Activated CD4-positive, alpha-beta T cell treated with anti-CD3 and anti-CD28 coated beads, Interleukin-2, amount 50 U/mL, for 16 hours (primary cell): Measurements from ENCODE around the gene S100P.
"Not testable (repeated sequence)": the region's sequence is repeated elsewhere in the genome, so short reads cannot be mapped to it uniquely, and the experiment has no call there.

Experiments
- DNase-seq: peaks from one replicate; pipeline ENCODE4 v3.0.0-alpha.2; 2020

S100P gene

DNA sequence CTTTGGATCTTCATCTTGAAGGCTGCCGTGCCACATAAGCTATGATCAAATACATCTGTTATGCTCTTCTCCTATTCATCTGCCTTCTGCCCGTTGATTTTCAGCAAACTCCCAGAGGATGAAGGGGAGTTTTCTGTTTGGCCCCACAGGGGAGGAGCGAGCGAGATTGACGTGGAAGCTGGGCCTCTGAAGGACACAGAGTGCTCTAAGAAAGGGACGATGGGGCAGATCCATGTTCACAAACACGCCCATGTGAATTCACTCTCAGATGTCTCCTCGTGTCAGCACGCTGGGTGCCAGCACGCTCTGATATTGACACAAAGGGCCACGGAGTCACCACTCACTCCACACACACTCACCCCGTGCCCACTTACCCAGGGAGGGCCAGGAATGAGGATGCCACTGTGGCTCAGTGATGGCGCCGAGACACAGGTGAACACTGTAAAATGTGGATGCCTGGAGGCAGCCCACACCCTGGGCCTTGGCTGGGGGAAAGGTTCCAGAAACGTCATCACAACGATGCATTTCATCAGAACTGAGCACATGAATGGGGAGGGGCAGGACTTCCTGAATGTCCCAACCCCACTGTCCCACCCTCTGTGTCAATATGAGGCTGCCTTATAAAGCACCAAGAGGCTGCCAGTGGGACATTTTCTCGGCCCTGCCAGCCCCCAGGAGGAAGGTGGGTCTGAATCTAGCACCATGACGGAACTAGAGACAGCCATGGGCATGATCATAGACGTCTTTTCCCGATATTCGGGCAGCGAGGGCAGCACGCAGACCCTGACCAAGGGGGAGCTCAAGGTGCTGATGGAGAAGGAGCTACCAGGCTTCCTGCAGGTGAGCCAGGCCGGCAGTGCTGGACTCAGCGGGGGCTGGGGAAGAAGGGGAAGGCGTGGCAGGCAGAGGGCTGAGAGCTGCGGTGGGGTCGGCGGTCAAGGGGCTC, at the start of gene S100P:
Gene S100P, plus strand, starts transcription at position 648 of the 946 bp plus-strand sequence. Its CDS starts 55 bp downstream, at position 703.
- DNase-seq = no peak

DNA sequence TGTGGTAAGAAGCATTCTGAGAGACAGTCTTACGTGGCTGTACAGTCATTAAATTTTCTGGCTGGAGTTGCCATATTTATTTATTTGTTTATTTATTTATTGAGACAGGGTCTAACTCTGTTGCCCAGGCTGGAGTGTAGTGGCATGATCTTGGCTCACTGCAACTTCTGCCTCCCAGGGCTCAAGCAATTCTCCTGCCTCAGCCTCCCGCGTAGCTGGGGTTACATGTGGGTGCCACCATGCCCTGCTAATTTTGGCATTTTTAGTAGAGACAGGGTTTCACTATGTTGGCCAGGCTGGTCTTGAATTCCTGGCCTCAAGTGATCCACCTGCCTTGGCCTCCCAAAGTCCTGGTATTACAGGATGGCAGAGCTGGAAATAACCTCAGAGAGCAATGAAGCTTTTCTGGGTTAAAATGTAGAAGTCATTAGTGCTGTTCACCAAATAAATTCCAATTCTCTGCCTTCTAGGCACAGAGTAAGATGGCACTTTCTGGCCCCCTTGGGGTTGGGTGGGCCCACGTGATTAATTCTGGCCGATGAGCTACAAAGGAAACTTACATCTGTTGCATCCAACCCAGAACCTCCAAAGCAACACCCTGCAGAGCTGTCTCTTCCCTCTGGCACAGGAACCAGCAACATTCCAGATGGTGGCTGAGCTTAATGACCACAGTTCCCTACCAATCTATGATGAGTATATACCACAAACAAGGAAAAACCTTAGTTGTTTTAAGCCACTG, 48.7 kb upstream of the S100P start:
- DNase-seq = no peak

DNA sequence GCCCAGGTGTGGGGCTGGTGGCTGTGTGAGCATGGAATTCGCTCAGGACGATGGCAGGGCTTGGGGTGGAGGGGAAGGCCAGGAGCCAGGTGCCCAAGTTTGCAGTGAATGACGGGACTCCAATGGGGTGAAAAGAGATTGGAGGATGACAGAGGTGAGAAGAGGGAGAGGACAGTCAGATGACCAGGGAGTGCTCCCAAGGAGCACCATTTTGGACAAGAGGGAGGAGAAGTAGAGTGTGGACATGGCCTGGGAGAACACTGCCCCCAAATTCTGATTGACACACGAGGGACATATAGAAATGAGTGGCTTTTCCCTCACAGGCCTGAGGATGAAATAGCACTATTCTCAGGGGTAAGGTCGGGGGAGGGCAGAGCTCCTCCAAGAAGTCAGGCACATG, 46.5 kb upstream of the S100P start:
- no peak for DNase-seq

DNA sequence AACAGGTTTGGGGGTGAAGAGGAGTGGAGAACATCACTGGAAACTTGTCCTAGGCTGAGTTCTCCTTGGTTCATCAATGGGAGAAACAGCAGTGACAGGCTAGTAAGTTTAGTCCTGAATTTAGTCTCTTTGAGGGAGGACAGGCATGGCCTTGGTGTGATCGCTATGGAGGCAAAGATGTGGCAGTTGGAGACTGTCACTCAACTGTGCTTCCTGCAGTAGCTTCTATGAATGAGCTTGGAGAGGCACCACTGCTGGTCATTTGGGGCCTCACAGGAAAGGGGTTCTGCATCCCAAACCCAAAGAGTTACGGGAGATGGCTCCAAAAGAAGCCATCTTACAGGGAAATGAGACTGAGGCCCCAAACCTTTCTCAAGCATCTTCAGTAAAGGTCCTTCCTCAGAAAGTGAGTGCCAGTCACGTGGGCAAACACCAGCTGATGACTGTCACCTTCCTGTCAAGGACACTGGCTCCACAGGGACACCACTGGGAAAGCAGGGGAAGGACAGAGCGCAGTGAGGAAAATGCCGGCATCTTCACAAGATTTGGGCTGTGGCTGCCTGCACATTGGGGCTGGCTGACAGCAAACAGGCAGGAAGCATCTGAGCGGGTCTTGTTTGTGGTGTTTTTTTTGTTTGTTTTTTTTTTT, 46.0 kb upstream of the S100P start:
- DNase-seq = no peak

DNA sequence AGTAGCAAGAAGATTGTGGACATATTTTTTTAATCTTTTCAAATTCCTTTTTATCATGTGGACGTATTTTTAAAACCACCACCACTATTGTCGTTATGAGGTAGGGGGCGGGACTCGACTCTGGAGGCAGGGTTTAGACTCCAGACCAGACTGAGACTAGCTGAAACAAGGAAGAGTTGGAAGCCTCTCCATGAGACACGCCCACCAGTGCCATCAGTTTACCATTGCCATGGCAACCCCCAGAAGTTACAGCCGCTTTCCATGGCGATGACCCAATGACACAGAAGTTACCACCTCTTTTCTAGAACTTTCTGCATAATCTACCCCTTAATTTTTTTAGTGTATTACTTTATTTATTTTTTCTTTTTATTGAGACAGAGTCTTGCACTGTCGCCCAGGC, 44.5 kb upstream of the S100P start:
- DNase-seq = no peak

DNA sequence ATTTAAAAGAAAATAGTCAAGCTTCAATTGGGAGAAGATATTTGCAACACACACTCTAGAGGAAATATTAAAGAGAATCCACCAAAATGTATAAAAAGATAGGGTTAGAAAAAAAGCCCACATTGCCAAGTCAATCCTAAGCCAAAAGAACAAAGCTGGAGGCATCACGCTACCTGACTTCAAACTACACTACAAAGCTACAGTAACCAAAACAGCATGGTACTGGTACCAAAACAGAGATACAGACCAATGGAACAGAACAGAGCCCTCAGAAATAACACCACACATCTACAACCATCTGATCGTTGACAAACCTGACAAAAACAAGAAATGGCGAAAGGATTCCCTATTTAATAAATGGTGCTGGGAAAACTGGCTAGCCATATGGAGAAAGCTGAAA, 39.5 kb upstream of the S100P start:
- not testable (repeated sequence) for DNase-seq

DNA sequence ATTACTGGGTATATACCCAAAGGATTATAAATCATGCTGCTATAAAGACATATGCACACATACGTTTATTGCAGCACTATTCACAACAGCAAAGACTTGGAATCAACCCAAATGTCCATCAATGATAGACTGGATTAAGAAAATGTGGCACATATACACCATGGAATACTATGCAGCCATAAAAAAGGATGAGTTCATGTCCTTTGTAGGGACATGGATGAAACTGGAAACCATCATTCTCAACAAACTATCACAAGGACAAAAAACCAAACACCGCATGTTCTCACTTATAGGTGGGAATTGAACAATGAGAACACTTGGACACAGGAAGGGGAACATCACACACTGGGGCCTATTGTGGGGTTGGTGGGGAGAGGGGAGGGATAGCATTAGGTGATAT, 38.4 kb upstream of the S100P start:
- not testable (repeated sequence) for DNase-seq

DNA sequence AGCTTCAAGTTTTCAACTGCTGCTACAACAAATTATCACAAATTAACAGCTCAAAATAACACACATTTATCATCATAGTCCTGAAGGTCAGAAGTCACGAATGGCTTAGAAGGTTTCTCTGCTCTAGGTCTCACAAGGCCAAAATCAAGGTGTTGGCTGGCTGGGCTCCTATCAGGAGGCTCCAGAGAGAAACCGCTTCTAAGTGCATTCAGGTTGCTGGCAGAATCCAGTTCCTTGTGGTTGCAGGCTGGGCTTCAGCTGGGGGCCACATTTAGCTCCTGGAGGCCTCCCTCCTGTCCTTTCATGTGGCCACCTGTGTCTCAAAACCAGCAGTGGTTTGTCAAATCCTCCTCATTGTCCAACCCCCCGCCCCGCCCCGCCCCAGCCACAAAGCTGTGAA, 37.8 kb upstream of the S100P start:
- DNase-seq = no peak

DNA sequence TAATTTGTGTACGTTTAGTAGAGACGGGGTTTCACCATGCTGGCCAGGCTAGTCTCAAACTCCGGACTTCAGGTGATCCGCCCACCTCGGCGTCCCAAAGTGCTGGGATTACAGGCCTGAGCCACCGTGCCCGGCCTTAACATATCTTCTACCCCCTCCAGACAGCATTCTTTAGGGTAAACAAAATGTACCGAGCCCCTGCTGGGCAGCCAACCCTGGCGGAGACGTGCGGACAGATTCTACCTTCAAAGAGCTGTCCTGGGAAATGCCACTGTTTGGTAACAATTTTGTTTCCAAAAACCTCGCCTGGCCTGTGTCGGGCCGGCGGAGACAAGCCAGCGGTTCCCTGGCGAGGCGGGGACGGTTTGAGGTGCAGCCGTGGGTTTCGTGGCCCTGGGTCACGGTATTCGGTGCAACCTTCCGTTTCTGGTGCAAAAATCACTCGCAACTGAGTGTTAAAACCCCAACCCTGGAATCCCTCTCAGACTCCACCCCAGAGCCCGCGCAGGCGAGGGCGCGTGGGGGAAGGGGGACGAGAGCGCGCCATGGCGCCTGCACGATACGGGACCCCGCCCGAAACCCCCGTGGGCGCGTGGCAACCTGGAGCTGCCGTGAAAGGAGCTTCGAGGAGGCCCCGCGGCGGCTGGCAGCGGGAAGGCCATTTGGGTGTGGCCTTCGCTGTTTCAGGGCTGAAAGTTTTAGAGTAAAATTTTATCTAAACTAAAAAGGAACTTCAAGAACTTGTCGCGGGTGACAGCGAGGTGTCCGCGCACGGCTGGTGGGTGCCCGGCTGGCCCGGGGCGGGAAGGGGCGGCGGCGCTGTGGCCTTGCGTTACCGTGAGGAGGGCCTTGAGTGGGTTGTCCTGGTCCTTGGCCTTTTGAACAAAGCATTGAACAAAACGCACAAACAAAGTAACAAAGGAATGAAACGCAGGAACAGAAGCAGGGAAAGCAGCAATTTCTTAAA, 36.2 kb upstream of the S100P start:
- DNase-seq = no peak

DNA sequence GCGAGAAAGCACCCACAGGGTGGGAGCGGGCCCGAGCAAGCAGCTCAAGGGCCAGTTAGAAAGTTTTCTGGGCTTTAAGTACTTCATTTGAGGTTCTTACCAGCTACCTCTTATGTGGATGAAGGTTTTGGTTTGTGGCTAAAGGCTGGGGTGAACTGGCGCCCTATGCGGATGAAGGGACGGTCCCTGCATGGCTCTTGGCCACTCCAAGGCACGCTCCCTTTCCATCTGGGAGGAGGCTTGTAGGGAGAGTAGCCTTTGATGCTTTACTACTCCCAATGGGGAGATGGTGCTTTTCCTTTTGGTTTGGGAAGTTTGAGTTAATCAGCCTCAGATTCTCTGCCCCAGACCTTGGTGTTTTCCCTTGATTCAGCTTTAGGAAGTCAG, 35.5 kb upstream of the S100P start:
- no peak for DNase-seq

DNA sequence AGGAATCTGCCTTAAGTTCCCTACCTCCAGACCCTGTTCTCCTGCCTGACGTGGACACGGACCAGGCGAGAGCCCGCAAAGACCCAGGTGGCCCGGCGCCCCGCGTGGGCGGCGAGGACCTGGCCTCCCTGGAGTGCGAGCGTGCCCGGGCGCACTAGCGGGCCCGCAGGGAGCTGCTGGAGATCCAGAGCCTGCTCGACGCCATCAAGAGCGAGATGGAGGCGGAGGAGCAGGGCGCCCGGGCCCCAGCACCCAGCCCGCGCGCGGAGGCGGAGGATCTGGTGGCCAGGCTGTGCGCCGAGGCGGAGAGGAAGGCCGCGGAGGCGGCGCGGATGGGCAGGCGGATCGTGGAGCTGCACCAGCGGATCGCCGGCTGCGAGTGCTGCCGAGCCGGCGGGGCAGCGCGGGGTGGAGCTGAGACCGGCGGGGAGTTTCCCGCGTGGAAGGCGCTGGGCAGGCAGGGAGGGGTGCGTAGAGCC, 35.0 kb upstream of the S100P start:
- DNase-seq = peak; percentile 29

DNA sequence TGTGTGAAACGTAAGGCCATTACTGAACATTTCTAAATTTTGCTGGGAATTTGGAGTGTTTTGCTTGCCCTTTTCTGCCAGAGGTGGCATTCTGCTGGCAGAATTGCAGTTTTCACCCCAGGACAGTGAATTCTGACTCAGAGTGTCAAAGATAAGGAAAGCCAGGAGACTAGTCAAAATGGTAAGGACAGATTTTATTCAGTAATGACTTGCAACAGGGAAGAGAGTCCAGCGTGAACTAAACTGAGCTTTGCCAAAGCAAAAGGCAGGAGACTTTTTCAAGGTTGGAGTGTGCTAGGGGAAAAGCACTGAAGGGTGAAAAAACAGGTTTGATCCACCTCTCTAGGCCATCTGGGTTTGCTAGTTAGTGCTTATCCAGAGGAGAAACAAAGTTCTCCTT, 33.8 kb upstream of the S100P start:
- DNase-seq = no peak

DNA sequence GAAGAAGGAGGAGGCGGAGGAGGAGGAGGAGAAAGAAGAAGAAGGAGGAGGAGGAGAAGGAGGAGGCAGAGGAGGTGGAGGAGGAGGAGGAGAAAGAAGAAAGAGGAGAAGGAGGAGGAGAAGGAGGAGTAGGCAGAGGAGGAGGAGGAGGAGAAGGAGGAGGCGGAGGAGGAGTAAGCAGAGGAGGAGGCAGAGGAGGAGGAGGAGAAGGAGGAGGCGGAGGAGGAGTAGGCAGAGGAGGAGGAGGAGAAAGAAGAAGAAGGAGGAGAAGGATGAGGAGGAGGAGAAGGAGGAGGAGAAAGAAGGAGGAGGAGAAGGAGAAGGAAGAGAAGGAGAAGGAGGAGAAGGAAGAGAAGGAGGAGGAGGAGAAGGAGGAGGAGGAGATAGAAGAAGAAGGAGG, 33.2 kb upstream of the S100P start:
- no peak for DNase-seq

DNA sequence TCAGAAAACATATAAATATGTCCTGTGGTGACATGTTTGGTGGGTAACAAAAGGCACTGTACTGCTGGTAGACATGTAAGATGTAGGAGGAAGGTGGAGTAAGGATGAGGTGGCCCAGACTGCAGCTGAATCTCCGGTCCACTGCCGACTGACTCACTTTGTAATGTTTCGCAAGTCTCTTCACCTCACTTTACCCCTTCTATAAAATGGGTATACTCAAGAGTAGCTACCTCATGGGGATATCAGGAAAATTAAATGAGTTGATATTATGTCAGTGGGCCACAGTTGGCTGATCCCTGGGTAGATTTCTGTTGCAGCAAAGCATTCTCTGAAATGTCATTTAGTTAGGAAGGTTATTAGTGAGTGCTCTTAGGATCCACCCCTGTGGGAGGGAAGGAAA, 31.1 kb upstream of the S100P start:
- no peak for DNase-seq

DNA sequence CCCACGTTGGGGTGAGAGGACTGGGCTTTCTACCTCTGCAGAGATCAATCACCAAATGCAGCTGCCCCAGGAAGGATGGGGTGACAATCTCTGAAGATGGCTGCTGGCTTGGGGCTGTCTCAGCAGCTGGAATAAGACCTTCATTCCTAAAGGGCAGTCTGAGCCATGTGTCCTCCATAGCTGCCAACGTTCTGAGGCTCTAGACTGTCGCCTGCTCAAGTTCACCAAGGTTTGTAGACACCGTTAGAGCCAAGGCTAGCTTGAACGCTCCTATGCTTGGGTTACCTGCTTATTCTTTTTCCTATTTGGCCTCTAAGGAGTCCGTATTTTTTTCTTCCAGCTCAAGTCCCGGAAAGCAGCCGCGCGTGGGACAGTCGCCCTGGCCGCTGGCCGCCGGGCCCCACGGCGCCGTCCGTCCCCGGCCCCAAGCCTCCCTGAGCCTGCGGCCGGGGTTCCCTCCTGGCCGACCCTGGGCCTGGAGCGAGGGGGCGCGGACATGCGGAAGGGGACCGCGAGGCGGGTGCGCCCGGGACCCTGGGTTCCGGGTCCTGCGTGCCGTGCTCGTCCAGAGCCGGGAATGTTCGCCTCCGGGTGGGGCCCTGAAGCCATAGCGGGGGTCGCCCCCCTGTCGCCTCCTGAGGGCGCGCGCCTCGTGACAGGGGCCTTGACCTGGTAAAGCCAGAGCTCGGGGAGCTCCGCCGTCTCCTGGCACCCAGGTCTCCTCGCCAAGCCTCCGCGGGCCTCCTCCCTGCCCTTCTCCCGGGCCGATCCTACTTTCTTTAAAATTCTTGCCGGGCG, 29.9 kb upstream of the S100P start:
- no peak for DNase-seq

DNA sequence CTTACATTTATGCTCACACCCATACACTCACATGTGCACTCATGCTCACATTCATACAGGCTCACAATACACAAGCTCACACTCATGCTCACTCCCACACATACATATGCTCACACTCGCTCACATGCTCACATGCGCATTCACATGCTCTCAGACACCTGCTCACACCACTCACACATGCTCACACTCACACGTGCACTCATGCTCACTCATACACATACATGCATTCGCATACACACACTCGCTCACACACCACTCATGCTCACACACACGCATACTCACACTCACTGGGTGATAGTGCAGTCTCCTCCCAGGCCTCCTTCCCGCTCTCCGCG, 28.4 kb upstream of the S100P start:
- no peak for DNase-seq

DNA sequence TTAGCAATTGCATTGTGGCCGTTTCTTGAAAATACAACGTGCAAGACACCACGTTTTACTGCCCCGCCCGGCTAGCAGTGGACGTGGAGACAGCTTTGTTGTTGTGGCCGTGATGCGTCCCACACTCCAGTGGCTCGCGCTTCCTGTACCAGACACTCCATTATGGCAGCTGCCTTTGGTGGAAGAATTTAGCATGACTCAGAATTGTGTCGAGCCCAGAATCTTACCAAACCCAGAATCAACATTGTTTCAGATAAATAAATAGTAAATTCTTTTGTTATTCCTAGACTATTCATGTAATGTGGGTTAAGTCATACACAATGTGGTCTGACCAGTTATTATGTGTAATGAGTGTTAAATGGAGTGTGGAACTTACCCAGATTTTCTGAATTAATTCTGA, 25.3 kb upstream of the S100P start:
- DNase-seq = no peak

DNA sequence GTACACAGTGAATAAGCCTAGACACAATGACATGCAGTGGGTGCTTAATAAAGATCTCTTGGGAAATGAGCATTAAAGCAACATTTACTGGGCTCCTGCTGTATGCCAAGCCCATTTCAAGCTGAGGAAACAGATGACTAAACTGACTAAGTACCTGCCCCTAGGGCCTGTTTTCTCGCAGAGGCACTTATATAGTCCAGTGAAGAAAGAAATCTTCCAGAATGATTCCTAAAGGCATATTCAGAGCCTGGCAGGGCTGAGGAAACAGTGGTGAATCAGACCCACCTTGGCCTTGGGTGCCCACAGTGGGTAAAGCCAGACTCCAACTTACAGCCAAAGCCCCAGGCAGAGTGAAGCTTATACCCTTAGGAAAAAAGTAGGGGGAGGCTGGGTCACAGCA, 22.0 kb upstream of the S100P start:
- DNase-seq = no peak

DNA sequence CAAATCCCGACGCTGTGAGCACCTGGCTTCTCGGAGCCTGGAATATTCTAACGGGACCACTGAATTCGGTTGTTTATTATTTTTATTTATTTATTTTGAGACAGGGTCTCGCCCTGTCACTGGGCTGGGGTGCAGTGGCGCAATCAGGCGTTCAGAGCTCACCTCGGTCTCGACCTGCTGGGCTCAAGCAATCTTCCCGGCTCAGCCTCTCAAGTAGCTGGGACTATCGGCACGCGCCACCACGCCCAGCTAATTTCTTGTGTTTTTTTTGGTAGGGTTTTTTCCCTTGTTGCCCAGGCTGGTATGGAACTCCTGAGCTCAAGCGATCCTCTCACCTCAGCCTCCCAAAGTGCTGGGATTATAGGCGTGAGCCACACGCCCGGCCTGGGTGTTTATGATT, 21.5 kb upstream of the S100P start:
- DNase-seq = no peak

DNA sequence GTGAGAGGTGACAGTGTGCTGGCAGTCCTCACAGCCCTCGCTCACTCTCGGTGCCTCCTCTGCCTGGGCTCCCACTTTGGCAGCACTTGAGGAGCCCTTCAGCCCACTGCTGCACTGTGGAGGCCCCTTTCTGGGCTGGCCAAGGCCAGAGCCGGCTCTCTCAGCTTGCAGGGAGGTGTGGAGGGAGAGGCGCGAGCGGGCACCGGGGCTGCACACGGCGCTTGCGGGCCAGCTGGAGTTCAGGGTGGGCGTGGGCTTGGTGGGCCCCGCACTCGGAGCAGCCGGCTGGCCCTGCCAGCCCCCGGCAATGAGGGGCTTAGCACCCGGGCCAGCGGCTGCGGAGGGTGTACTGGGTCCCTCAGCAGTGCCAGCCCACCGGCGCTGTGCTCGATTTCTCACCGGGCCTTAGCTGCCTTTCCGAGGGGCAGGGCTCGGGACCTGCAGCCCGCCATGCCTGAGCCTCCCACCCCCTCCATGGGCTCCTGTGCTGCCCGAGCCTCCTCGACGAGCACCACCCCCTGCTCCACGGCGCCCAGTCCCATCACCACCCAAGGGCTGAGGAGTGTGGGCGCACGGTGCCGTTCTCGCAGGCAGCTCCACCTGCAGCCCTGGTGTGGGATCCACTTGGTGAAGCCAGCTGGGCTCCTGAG, 21.0 kb upstream of the S100P start:
- not testable (repeated sequence) for DNase-seq

DNA sequence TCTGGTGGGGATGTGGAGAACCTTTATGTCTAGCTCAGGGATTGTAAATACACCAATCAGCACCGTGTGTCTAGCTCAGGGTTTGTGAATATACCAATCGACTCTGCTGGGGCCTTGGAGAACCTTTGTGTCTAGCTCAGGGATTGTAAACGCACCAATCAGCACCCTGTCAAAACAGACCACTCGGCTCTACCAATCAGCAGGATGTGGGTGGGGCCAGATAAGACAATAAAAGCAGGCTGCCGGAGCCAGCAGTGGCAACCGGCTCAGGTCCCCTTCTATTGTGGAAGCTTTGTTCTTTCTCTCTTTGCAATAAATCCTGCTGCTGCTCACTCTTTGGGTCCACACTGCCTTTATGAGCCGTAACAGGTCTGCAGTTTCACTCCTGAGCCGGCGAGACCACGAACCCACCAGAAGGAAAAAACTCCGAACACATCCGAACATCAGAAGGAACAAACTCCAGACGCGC, 20.5 kb upstream of the S100P start:
- peak; percentile 65 for DNase-seq
